T follicular helper cell (primary cell): ENCODE measurements around the gene FERD3L.

Experiments
- DNase-seq: peaks from one replicate; pipeline ENCODE4 v3.0.0-alpha.2; 2020; ENCODE audit warnings: low read depth

FERD3L gene

DNA sequence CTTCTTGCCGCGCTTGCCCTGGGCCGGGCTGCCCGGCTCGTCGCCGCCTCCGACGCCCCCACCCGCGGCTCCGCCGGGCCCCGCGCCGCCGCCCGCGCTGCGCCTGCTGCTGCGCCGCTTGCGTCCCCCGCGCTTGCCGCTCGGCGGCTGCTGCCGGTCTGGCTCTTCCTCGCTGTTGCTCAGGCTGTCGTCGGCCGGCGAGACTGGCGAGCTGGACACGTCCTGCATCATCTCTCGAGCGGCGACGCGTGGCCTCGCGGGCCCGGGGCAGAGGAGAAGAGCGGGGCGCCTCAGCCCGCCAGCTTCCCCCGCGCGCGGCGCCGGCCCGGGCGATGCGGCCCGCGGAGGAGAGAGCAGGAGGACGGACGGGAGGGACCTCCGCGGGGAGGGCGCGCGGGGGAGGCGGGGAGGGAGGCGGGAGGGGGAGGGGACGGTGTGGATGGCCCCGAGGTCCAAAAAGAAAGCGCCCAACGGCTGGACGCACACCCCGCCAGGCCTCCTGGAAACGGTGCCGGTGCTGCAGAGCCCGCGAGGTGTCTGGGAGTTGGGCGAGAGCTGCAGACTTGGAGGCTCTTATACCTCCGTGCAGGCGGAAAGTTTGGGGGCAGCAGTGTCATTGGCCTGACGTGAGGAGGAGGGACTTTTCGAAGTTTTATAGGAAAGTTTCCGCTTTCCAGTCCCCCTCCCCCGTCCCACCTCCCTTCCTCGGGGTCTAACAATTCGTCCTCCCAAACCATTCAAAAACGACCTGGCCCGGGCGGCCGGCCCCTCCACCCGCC, 27.9 kb downstream of the FERD3L start, which contains the start of gene TWIST1:
TWIST1 (minus strand) TSS at position 546 of the 779 bp plus-strand sequence; CDS start at position 231, 315 bp downstream.
- no peak for DNase-seq

DNA sequence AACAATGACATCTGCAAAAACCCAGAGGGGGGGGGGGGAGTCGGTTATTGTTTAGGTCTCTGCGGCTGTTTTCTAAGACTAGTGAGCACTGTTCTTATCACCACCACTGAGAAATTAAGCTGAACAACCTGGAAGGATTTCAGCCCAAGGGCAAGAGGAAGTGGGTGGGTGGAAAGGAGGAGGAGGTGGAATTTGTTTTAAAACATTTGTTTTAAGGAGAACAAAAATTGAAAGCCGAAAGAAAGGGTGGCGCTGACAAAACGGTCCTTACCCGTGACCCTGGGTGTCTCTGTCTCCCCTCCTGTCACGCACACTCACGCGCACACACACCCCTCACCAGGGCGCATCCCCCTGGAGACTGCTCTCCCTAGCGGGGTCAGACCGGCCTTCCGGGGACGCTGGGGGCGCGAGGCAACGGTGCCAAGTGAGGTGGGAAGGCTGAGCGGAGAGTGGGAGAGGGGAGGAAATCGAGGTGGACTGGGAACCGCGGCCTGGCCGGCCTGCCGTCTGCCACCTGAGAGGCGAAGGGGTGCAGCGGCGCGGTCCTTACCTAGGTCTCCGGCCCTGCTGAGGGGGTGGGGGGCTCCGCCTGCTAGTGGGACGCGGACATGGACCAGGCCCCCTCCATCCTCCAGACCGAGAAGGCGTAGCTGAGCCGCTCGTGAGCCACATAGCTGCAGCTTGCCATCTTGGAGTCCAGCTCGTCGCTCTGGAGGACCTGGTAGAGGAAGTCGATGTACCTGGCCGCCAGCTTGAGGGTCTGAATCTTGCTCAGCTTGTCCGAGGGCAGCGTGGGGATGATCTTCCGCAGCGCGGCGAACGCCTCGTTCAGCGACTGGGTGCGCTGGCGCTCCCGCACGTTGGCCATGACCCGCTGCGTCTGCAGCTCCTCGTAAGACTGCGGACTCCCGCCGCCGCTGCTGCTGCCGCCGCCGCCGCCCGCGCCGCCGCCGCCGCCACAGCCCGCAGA, 28.8 kb downstream of the FERD3L start:
- DNase-seq: no peak

DNA sequence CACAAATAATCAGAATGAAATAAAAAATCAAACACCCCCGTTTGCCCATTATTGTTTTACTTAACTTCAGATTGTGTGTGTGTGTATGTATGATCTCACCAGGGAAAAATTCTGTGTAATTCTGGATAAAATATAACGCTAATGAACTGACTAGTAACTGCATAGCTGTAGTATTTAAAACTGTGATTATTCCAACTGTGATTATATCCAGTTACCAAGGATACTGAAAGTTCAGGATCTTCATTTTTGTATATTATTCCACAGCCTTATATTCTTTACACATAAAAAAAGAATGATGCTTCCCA, 30.7 kb downstream of the FERD3L start:
- no peak for DNase-seq

DNA sequence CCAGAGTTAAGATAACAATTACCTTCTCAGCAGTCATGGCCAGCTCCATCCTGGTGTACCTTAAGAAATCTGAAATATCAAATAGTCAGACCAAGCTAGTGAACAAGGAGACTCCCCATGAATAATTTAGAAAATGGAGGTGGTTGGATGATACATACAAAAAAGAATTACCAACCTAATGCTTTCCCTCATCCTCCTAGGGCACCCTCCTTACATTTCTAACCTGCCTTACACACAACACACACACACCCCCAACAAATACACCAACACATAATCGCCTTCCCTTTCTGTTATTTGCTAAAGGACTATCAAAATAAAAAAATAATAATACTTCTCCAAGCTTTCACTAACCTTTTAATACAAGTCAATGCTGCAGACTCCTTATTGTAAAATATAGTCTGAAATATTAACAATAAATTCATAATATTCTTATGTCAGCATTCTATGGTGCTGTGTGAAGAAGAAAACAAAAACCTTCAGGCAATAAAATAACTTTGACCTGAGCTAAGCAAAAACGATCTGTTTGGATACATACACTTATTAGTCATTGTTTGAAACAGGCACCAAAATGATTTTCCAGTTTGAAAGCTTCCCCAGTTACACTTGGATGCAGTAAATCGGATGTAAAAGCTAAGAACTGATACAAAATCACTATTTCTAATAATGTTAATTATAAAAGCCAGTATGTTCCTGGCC, 31.2 kb downstream of the FERD3L start:
- no peak for DNase-seq

DNA sequence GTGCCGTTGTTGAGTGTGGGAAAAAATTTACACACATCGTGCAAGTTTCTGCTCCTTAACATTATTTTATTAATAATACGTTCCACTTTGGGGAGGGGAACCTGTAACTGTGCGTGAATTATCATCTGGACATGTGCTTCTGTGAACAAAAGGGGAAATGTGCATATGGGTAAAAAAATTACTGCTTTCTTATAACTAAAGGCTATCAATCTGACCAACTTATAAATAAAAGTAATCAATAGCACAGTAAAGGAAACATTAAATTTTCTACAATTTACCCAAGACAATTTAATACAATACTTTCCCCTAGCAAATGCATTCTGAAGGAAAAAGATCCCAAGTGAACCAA, 32.2 kb downstream of the FERD3L start:
- no peak for DNase-seq

DNA sequence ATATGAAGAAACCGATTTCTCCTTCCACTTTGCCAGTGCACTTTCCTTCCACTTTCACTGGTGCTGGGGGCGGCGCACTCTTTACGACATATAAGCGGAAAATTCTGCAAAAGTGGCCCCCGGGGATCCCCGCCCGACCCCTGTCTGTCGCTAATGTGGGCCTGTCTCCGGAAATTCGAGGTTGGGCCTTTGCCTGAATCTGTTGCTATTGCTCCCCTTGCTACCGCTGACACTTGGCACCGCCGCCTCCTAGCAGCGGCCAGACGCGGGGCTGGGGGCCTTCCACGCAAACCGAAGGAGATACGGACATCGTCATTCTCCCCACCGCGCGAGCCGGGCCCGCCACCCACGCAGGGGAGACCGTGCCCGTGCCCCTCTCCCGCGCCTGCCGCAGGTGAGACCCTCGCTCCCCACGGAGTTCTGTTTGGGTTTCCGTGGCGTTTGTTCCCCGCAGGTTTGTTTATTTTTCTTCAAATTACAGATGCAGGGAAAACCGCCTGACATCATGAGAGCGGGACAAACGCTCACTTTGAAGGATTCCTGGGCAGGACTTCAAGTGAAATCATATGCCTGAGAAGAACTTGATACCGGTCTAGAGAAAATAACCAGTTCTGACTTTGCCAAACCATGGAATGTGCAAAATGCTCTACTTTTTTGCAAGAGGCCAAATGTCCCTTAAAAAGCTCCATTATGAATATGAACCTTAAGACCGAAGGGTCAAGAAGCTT, 32.8 kb downstream of the FERD3L start:
- DNase-seq: no peak

DNA sequence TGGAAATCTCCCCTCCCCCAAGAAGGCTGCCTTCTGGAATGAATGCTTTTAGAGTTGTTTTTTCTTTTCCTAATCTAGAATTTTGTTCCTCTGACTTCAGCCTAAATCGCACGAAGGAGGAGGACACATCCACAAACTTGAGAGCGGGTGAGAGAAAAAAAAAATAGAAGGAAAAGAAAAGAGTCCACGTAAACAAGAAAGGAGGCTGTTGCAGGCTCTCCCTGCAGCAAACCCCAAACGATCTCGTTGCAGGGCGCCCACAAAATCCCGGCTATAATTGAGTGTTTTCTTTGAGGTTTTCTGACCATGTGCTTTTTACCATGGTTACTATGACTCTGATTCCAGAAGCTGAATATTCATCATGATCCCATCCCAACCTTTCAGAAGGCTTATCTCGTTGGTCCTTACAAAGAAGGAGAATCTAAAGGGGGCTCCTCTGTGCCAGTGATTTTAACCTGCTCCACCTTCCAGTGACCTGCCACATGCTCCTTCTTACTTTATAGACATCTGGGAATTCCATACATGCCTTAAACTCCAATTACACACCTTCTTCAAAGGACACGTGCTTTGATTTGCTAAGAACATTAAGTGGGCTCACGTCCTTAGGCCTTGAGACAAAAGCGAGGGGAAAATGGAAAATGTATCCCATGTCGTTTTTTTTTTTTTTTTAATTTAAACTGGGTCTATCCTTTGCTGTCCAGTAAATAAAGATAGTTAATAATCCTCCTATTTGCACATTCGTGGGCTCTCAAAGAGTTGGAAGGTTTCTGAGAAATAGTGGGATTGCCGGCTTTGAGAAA, 33.5 kb downstream of the FERD3L start:
- DNase-seq: no peak

DNA sequence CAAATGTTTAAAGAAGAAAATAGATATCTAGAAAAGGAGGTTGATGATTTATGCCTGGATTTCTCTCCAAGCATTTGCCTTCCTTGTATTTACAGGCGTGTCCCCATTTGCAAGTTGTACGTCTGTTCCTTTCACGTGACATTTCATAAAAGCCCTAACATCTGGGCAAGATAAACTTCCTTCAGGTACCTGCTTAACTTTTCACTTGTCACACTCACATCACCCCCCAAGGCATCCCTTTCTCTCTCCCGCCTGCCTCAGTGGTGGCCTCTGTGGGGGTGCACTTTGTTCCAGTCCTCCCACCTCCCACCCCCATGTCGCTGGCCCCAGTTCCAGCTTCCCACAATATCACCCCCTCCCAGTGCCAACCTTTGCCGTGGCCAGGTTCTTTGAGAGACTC, 34.4 kb downstream of the FERD3L start:
- no peak for DNase-seq

DNA sequence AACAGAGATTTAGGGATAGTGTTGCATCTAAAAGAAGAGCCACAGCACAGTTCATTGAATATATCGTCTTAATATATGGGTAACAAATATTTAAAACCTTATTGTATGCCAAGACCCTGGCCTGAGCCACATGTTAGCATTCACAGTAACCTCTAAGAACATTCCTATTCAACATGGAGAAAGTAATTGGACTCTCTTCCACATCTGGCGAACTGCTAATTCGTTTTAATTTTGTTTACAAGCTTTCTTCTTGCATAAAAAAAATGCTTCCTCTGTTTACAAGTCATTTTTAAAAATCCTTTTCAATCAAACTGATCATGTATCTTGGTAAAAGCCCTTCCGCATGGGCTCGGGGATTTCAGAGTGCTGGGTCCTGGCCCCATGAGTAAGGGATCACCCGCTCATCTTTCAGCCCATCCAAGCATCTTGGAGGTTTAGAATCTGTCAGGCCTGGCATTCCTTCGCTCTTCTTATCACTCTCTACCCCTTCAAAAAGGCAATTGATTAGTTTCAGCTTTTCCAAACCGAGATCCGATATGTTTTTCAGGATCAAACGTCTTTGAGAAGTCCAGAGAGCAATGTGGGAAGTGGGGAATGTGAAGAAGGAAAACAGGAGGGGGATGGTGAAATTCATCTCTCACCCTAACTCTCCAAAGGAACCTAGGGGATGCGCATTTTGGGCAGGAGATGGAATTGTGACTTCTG, 35.0 kb downstream of the FERD3L start:
- DNase-seq: no peak

DNA sequence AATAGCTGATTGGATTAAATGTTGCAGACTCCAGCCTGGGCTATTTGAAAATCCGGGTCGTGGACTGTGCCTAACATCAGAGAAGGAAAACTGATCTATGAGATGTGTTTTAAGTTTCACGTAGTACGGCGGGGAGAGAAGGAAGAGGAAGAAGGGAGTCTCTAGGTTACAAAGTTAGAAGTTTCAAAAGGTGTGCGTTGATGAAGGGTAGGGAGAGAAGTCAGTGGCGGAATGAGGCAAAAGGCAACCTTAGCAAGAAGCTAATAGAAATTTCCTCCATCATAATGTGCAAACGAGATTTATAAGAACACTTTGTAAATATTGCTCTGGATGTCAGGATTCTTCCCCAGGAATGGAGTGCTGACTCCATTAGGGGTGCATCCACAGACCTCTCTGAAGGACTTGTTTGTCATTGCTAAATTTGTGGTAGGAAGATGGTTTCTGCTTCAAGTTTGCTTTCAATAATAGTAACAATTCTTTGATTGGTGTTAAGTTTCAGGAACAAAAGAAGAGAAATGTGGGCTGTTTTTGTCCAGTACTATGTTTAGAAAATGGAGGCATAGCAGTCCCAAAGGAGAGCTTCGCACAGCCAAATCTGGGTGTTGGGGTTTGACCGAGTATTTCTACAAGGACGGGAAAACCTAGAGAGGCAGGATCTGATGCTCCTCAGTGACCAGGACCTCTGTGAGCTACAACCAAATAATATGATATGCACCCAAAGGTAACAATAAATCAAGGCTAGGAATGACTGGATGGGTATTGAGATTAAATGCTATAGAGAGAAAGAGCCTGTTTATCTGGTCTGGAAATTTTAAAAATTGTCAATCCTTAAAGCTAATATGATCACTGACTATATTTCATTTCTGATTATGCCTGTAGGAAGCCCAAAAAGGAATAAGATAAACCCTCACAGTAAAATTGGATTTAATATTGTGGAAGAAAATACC, 35.9 kb downstream of the FERD3L start:
- no peak for DNase-seq

DNA sequence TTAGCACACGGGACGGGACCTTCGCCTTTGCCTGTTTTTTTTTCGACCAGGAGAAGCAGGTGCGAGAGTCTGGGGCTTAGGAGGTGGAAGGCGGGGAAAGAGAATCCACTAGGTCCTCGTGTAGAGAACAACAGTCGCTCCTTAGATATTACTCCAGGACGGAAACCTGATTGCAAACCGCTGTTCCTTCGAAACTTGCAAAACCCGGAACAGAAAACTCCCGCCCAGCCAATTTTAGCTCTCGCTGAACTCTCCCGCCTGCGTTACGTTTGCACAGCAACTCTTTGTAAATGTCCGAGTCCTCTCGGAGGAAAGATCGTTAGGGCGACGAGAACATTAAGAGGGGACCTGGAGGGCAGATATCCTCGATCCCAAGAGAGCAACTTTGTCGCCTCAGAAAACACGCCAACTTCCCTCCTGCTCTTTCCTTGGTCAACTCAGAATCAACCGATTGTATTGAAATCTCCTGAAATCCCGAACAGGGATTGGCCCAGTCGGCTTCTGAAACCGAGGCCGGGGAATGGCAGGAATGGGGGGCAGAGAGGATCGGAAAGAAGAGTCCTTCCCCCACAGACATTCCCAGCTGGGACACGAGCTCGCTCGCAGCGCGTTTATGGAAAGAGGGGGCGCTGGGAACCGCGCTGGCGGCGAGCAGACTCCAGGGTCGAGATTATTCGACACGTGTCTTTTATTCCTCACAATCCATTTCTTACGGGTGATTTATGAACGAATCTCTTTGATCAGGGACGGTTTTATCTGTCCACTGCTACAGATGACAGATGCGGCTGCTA, 37.7 kb downstream of the FERD3L start:
- no peak for DNase-seq

DNA sequence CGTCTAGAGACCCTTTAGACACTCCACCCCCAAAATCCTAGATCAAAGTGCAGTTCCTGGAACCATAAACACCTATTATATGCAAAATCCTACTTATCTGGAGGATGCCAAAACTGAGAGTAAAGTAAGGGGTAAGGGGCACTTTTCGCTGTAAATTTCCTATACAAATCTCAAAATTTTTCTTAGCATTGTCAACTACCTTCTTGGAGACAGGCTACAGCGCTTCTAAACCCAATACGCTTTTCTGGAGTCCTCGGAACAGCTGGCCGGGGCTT, 38.2 kb downstream of the FERD3L start:
- DNase-seq: no peak

DNA sequence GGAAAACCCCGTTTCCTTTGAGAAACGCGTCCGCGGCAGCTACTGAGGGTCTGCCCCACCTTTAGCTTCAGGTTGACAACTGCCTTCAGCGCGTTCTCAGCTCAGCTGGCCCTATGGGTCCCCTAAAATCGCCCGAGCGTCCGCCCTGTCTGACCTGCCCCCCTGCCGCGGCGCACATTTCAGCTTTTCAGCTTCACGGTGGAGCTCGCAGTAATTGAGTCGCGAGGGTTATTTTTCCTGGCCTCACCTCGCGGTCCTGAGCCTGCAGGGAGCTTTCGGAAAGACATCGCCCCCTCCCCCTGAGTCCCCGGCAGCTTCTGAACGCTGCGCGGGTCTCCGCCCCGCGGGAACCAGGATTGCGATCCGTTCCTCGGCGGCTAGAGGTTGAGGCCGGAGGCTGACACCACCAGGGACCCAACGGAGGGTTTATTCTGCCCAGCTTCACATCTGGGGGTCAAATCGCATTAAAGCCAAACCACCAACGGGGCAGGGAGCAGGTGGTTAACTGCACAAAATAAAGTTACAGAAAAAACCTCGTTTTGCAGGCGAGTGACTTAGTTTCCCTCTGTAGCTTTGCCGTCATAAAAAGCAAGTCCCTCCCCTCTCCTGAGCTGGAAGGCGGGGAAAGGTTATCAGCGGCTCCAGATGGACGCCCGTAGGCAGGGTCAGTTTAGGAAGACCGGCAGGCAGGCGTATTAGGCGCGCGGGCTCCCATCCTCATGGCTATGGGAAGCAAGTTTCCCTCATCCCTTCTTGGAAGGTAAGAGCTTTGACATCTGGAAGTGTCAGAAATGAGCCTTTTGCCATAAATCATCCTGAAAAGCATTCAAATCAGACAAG, 38.8 kb downstream of the FERD3L start:
- DNase-seq: no peak

DNA sequence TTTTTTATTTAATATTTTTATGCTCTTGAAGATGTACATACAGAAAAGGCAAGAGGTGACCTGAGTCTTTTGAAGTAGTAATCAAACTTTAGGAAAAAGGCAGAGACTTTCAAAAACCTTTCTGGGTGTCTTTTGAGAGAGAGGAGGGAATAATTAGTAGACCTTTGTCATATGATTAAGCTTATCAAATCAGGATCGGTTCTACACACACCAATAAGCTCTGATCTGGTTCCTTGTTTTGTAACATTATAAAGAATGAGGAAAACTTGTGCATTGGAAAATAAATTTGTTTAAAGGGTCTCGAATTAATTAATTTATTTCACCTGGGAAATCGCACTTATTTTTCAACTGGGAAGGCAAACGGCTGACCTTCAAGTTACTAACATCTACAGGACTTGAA, 39.7 kb downstream of the FERD3L start:
- no peak for DNase-seq

DNA sequence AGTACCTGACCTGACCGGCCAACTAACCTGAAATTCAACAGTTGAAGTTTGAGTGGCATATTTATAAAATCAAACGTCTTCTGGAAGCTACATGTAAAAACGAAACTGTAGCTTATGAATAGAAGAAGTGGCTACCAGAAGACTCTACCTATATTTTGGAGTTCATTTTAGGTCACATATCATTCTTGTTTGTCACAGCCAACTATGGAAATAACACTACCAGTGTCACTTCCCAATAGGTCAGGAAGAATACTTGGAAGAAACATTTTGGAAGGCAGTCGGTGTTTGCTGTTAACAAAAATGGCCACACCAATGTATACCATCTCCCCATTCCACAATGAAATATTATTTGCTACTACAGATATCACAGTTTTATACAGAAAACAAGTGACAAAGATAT, 40.4 kb downstream of the FERD3L start:
- no peak for DNase-seq

DNA sequence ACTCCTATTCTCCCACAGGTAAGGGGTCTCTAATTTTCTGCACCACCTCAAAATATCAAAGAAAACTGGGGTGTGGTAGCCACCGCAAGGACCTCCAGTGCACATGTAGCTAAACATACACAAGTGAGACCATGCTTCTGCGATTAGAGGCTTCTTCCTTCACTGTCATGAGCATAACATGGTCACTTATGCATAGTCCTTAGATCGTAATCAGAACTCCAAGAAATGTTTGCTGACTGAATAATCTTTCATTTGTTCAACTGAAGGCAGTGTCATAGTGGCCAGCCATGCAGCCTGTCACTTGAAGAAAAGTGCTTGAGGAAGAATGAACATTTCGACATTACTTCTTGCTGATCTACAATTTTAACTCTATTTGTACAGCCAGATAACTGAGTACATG, 42.3 kb downstream of the FERD3L start:
- no peak for DNase-seq

DNA sequence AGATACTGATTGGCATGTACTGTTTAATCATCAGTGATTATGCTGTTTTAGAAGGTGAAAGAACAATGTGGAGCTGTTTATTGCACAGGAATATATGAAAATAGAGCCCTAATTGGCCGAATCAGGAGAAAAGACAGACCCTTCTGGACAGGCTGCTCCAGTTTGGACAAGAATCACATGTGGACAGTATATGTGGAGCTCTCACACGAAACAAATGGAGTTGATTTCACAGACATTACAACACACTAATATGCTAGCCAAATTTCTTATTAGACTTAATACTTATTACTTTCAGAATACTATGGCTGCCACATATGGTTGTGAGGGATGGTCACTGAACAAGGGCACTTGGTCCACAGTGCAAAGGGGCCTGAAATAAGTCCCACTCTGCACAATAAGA, 43.3 kb downstream of the FERD3L start:
- DNase-seq: no peak

DNA sequence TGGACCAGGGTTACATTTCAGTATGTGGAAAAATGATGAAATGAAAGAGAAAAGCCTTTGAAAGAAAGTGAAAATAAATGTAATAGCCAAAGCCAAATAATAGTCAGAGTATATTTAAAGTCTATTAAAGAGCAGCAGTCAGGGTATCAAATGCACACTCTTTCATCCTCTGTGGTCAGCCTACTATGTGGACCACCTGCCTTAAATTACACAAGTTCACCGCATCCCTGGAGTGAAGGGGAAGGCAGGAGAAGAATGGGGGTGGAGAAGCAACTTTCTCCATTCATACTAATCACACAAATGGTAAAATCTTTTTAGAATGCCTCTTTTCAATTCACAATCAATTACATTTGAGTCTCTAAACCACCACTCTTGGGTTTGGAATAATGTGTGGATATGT, 43.7 kb downstream of the FERD3L start:
- no peak for DNase-seq
